HCT116 (cell line): ENCODE data around the gene RBM20. TPM values are rescaled to one million over a fixed set of nuclear protein-coding genes. Genes with fewer than 3 reads are reported as not detected.
"Not testable (repeated sequence)": the region's sequence is repeated elsewhere in the genome, so short reads cannot be mapped to it uniquely, and the experiment has no call there.

Source experiments
- ATAC-seq: fragments of 200-7000 bp; cut with Tn5 transposase; 2 replicates; pipeline ENCODE4 v1.9.1; 2020; ENCODE audit warnings: mild to moderate bottlenecking, moderate library complexity
- BruUV-seq: library from RNA; stranded (reverse); fragments of 400-500 nt; replicated peaks from 2 replicates; lab custom pipeline; 2021; lab: Mats Ljungman, UMichigan
- CTCF ChIA-PET: fragments of 300-600 bp; sonication (Branson Sonifier 250); formaldehyde crosslinking; loops from one replicate; lab custom pipeline; 2021; ENCODE audit warnings: antibody characterized with exemption; lab: Charles Lee
- POLR2A ChIA-PET: fragments of 300-600, 350-600 bp; sonication (Branson Sonifier 250); formaldehyde crosslinking; loops from one replicate; lab custom pipeline; 2021; ENCODE audit warnings: antibody characterized with exemption; lab: Charles Lee
- RAD21 ChIA-PET, 2 experiments: fragments of 300-600 bp; sonication (Branson Sonifier 250); formaldehyde crosslinking; loops; one replicate each; lab custom pipeline; 2023; ENCODE audit warnings: low total read pairs in 2 of 2; ENCODE audit not compliant: uncharacterized antibody in 2 of 2, unreplicated experiment in 2 of 2, low non-redundant PET in 1 of 2; lab: Charles Lee
- DNase-seq: peaks from one replicate; pipeline ENCODE4 v3.0.0-alpha.2; 2010; ENCODE audit warnings: low read depth, low spot score
- H2AFZ ChIP-seq: fragments of 200-600 bp; shearing (Covaris generic), sonication (generic); 2 replicates; pipeline ENCODE4 v1.6.1; 2017; ENCODE audit warnings: low read depth, mixed run types, mixed read lengths, antibody characterized with exemption, low read length; ENCODE audit not compliant: poor library complexity, severe bottlenecking
- H3K27ac ChIP-seq: 2 replicates; pipeline ENCODE4 v1.5.1; 2012; ENCODE audit warnings: low read depth, low read length
- H3K27me3 ChIP-seq: fragments of 200-600 bp; sonication (generic); 2 replicates; pipeline ENCODE4 v1.6.1; 2016; ENCODE audit warnings: mixed run types, low read length, mixed read lengths; ENCODE audit not compliant: insufficient read depth
- H3K36me3 ChIP-seq, 2 experiments: fragments of 200-500 bp in 1 of 2; fragments of 200-600 bp in 1 of 2; sonication (Bioruptor generic) in 1 of 2; sonication (generic) in 1 of 2; 2 replicates each; pipeline versions ENCODE4 v1.5.1 to v1.6.1; 2014 to 2016; ENCODE audit warnings: low read length in 2 of 2, inconsistent platforms in 1 of 2, mixed read lengths in 1 of 2, mixed run types in 1 of 2; ENCODE audit not compliant: insufficient read depth in 2 of 2, control insufficient read depth in 1 of 2
- H3K4me1 ChIP-seq, 2 experiments: fragments of 200-600 bp in 1 of 2; sonication (generic) in 1 of 2; 2 replicates each; pipeline versions ENCODE4 v1.5.1 to v1.6.1; 2012 to 2017; ENCODE audit warnings: low read length in 2 of 2, inconsistent platforms in 1 of 2, mild to moderate bottlenecking in 1 of 2, mixed read lengths in 1 of 2, mixed run types in 1 of 2, moderate library complexity in 1 of 2; ENCODE audit not compliant: insufficient read depth in 2 of 2, control insufficient read depth in 1 of 2
- H3K4me2 ChIP-seq: fragments of 200-600 bp; sonication (generic); 2 replicates; pipeline ENCODE4 v1.6.1; 2017; ENCODE audit warnings: mixed run types, low read length, mixed read lengths
- H3K4me3 ChIP-seq, 2 experiments: fragments of 200-600 bp in 1 of 2; sonication (generic) in 1 of 2; replicated peaks in 1 of 2; 2 replicates each; pipeline ENCODE4 v1.5.1; 2011 to 2016; ENCODE audit warnings: low read length in 2 of 2, control low read depth in 1 of 2, low read depth in 1 of 2, mild to moderate bottlenecking in 1 of 2, mixed read lengths in 1 of 2, mixed run types in 1 of 2
- H3K79me2 ChIP-seq: fragments of 200-600 bp; sonication (generic); 2 replicates; pipeline ENCODE4 v1.6.1; 2017; ENCODE audit warnings: mild to moderate bottlenecking, mixed run types, low read length, moderate library complexity, mixed read lengths; ENCODE audit not compliant: insufficient read depth
- H3K9ac ChIP-seq: fragments of 200-600 bp; sonication (generic); 2 replicates; pipeline ENCODE4 v1.6.1; 2016; ENCODE audit warnings: low read length, mixed read lengths
- H3K9me2 ChIP-seq: fragments of 200-600 bp; sonication (generic), shearing (Covaris generic); 2 replicates; pipeline ENCODE4 v1.6.1; 2017; ENCODE audit warnings: mixed run types, mild to moderate bottlenecking, moderate library complexity; ENCODE audit not compliant: insufficient read depth
- H3K9me3 ChIP-seq, 2 experiments: fragments of 200-500 bp in 1 of 2; fragments of 200-600 bp in 1 of 2; sonication (Bioruptor generic) in 1 of 2; sonication (generic) in 1 of 2; 2 replicates each; pipeline ENCODE4 v1.6.1; 2014 to 2017; ENCODE audit warnings: low read length in 2 of 2, mixed read lengths in 2 of 2, inconsistent platforms in 1 of 2, low read depth in 1 of 2, mild to moderate bottlenecking in 1 of 2, mixed run types in 1 of 2, moderate library complexity in 1 of 2; ENCODE audit not compliant: control insufficient read depth in 1 of 2, insufficient read depth in 1 of 2
- H4K20me1 ChIP-seq: fragments of 200-600 bp; sonication (generic), shearing (Covaris generic); 2 replicates; pipeline ENCODE4 v1.6.1; 2017; ENCODE audit warnings: mixed run types, mild to moderate bottlenecking, moderate library complexity; ENCODE audit not compliant: insufficient read depth
- CBX3 ChIP-seq: IDR thresholded peaks from 2 replicates; pipeline ENCODE4 v1.6.1; 2012; ENCODE audit warnings: low read depth
- CEBPB ChIP-seq: IDR thresholded peaks from 2 replicates; pipeline ENCODE4 v1.6.1; 2012; ENCODE audit warnings: low read depth
- EGR1 ChIP-seq: IDR thresholded peaks from 2 replicates; pipeline ENCODE4 v1.6.1; 2012; ENCODE audit warnings: low read depth
- ELF1 ChIP-seq: IDR thresholded peaks from 2 replicates; pipeline ENCODE4 v1.6.1; 2012; ENCODE audit warnings: low read depth, borderline replicate concordance
- FOSL1 ChIP-seq: IDR thresholded peaks from 2 replicates; pipeline ENCODE4 v1.6.1; 2012; ENCODE audit warnings: low read depth
- JUND ChIP-seq: IDR thresholded peaks from 2 replicates; pipeline ENCODE4 v1.6.1; 2012
- POLR2AphosphoS5 ChIP-seq: IDR thresholded peaks from 2 replicates; pipeline ENCODE4 v1.6.1; 2011; ENCODE audit warnings: mild to moderate bottlenecking, low read depth, low read length, moderate library complexity
- RAD21 ChIP-seq: IDR thresholded peaks from 2 replicates; pipeline ENCODE4 v1.6.1; 2012; ENCODE audit warnings: low read depth, mild to moderate bottlenecking
- SIN3A ChIP-seq: IDR thresholded peaks from 2 replicates; pipeline ENCODE4 v1.6.1; 2012; ENCODE audit warnings: low read depth
- SP1 ChIP-seq: IDR thresholded peaks from 2 replicates; pipeline ENCODE4 v1.6.1; 2012; ENCODE audit warnings: low read depth
- TCF7L2 ChIP-seq: IDR thresholded peaks from 2 replicates; pipeline ENCODE4 v1.7.0; 2011; ENCODE audit warnings: borderline replicate concordance, inconsistent platforms; ENCODE audit not compliant: insufficient read depth, insufficient read length; ENCODE audit errors: extremely low read depth
- intact Hi-C: fragments of 100-400 bp; cut with micrococcal nuclease; formaldehyde crosslinking; loops from 2 replicates; pipeline ENCODE4 v1.10.0; 2022
- total RNA-seq: library from RNA; stranded (reverse); gene quantifications from one replicate; pipeline ENCODE4 v1.2.1, GENCODE V29; 2021; ENCODE audit not compliant: unreplicated experiment
- TF ChIP-seq, protein P1 (sequence below): IDR thresholded peaks from 2 replicates; pipeline ENCODE4 v1.6.1; 2012
- TF ChIP-seq, protein P2 (sequence below): IDR thresholded peaks from 2 replicates; pipeline ENCODE4 v1.6.1; 2012; ENCODE audit warnings: low read depth
- TF ChIP-seq, protein P3 (sequence below): IDR thresholded peaks from 2 replicates; pipeline ENCODE4 v1.6.1; 2012

The RBM20 gene
- total RNA-seq, 1 experiment from 2014 or later = 2.0 TPM

DNA sequence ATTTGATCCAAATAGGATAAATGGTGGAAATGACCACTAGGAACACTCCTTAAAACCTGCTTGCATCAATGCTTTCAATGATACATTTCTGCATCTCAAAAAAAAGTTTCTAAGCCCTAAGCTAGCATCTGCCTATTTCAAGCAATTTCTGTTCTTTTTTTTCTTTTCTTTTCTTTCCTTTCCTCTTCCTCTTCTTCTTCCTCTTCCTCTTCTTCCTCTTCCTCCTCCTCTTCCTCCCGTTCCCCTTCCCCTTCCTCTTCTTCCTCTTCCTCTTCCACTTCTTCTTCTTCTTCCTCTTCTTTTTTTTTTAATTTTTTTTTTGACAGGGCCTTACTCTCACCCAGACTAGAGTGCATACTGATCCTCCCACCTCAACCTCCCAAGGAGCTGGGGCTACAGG lies 15.4 kb downstream of the RBM20 start:
- CTCF ChIA-PET = interaction anchor here (1.2 to 2.9 kb wide), 2 partner anchors 10 to 12 kb away, joined by 4 to 12 read pairs; no protein-coding TSS in a partner anchor

DNA sequence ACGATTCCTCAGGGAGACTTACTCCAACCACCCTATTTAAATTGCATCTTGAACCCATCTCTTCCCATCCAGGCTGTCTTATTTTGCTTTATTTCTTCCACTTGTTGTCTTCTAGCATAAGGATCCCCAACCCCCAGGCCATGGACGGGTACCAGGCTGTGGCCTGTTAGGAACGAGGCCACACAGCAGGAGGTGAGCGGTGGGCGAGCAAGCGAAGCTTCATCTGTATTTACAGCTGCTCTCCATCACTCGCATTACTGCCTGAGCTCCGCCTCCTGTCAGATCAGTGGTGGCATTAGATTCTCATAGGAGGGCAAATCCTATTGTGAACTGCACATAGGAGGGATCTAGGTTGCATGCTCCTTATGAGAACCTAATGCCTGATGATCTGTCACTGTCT lies 16.2 kb downstream of the RBM20 start:
- BruUV-seq, ATAC-seq, H3K27ac ChIP-seq, H3K36me3 ChIP-seq, H3K27me3 ChIP-seq, H3K9me2 ChIP-seq, RAD21 ChIA-PET, H3K79me2 ChIP-seq, H3K9me3 ChIP-seq, DNase-seq, intact Hi-C loops, H2AFZ ChIP-seq, H4K20me1 ChIP-seq, H3K9ac ChIP-seq, H3K4me3 ChIP-seq, H3K4me2 ChIP-seq, POLR2A ChIA-PET: not testable (repeated sequence)
- CTCF ChIA-PET = interaction anchor here (2.9 kb wide), 1 partner anchor 12 kb away, joined by 12 read pairs; no protein-coding TSS in a partner anchor
- peaks cover 10 to 17% of the 10 kb centered on the region in 2 experiments for H3K4me1 ChIP-seq

More for the DNA sequence above, 15.4 kb downstream of the RBM20 start:
- H3K4me2 ChIP-seq = no peak overlapping the region
- H3K79me2 ChIP-seq = no peaks in the 10 kb centered on the region
- H3K4me3 ChIP-seq = no peak overlapping the region
- intact Hi-C loops = no loop called here
- no peak overlapping the region for H3K27ac ChIP-seq
- no TSS peak for BruUV-seq
- no peaks in the 10 kb centered on the region for H3K27me3 ChIP-seq
- POLR2A ChIA-PET = no interaction called here
- H3K9ac ChIP-seq = no peak overlapping the region
- H4K20me1 ChIP-seq = no peaks in the 10 kb centered on the region
- H3K4me1 ChIP-seq = peaks cover 5 to 10% of the 10 kb centered on the region in 2 experiments
- H2AFZ ChIP-seq = no peak overlapping the region
- no peaks in the 10 kb centered on the region for H3K9me2 ChIP-seq
- no peaks in the 10 kb centered on the region for H3K36me3 ChIP-seq
- DNase-seq = no peak
- no peaks in the 10 kb centered on the region for H3K9me3 ChIP-seq
- no peak for ATAC-seq
- TF ChIP-seq CBX3 (no peak), FOSL1 (no peak), TCF7L2 (no peak), EGR1 (no peak), POLR2AphosphoS5 (no peak), SP1 (no peak), RAD21 (no peak), SIN3A (no peak), JUND (no peak), ELF1 (no peak), CEBPB (no peak)
- TF ChIP-seq, protein P1, sequence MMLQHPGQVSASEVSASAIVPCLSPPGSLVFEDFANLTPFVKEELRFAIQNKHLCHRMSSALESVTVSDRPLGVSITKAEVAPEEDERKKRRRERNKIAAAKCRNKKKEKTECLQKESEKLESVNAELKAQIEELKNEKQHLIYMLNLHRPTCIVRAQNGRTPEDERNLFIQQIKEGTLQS = no peak
- TF ChIP-seq, protein P2, sequence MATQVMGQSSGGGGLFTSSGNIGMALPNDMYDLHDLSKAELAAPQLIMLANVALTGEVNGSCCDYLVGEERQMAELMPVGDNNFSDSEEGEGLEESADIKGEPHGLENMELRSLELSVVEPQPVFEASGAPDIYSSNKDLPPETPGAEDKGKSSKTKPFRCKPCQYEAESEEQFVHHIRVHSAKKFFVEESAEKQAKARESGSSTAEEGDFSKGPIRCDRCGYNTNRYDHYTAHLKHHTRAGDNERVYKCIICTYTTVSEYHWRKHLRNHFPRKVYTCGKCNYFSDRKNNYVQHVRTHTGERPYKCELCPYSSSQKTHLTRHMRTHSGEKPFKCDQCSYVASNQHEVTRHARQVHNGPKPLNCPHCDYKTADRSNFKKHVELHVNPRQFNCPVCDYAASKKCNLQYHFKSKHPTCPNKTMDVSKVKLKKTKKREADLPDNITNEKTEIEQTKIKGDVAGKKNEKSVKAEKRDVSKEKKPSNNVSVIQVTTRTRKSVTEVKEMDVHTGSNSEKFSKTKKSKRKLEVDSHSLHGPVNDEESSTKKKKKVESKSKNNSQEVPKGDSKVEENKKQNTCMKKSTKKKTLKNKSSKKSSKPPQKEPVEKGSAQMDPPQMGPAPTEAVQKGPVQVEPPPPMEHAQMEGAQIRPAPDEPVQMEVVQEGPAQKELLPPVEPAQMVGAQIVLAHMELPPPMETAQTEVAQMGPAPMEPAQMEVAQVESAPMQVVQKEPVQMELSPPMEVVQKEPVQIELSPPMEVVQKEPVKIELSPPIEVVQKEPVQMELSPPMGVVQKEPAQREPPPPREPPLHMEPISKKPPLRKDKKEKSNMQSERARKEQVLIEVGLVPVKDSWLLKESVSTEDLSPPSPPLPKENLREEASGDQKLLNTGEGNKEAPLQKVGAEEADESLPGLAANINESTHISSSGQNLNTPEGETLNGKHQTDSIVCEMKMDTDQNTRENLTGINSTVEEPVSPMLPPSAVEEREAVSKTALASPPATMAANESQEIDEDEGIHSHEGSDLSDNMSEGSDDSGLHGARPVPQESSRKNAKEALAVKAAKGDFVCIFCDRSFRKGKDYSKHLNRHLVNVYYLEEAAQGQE = no peak
- TF ChIP-seq, protein P3, sequence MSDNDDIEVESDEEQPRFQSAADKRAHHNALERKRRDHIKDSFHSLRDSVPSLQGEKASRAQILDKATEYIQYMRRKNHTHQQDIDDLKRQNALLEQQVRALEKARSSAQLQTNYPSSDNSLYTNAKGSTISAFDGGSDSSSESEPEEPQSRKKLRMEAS = no peak
- TF ChIP-seq, all 23 proteins: peak for 0
- RAD21 ChIA-PET = no interaction called here
